ENCODE results near the gene MCM3. TPM values are rescaled to one million over a fixed set of nuclear protein-coding genes. Genes with fewer than 3 reads are reported as not detected.

MCM3 gene
- polyA plus RNA-seq, 1 of the 3 experiments (the other 2 are of a cell fraction): 62.4 TPM

DNA sequence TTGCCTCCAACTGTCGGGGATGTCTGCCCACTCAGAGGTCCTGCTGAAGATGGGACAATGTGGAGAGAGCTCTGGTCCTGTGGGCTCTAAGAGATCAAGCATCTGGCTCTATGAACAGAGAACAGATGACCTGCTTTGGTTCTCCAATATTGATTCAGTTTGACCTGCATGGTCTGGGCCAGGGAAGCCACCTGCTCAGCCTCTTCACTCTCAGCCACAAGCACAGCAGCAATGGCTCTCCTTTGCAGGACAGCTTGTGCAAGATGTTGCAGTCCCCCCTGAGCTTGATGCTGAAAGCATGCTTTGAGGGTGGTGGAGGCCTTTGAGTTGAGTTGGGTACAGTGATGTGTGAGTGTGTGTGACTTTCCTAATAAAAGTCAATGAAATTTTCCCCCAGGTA, 18.6 kb upstream of the MCM3 start:
- Histone ChIP-seq H3K9me2 (no peaks in the 10 kb centered on the region), H3K36me3 (replicated peaks in 1 of 2; ENCODE audit: control insufficient read depth in 1 of 2, insufficient read depth in 2 of 2, low read length in 1 of 2) (no peaks in the 10 kb centered on the region), H3K9me3 (no peaks in the 10 kb centered on the region), H3K4me3 (ENCODE audit: low read depth in 2 of 2, low read length in 1 of 2) (no peak overlapping the region), H3K9ac (no peak overlapping the region), H3K4me1 (ENCODE audit: control insufficient read depth in 1 of 2, insufficient read depth in 2 of 2, low read depth in 1 of 2, low read length in 1 of 2) (no peaks in the 10 kb centered on the region; a peak in 1 of 4 replicates), H3K27me3 (ENCODE audit: insufficient read depth) (no peaks in the 10 kb centered on the region), H3K79me2 (ENCODE audit: insufficient read depth) (no peaks in the 10 kb centered on the region), H3K4me2 (no peak overlapping the region), H3K27ac (ENCODE audit: low read depth in 2 of 2, low read length in 1 of 2) (no peak overlapping the region), H2AFZ (ENCODE audit: low read depth) (no peak overlapping the region), H4K20me1 (ENCODE audit: insufficient read depth) (no peaks in the 10 kb centered on the region), H3F3A (replicated peaks; ENCODE audit: insufficient read depth) (no peaks in the 10 kb centered on the region)
- TF ChIP-seq JUND (IDR thresholded peaks at IDR 0.05) (no peak), YY1 (IDR thresholded peaks at IDR 0.05; ENCODE audit: low read depth) (no peak), TAF1 (IDR thresholded peaks at IDR 0.05; ENCODE audit: borderline replicate concordance, low read depth, low read length) (no peak), EP300 (IDR thresholded peaks at IDR 0.05; ENCODE audit: borderline replicate concordance in 1 of 2, low read depth in 1 of 2, low read length in 1 of 2) (no peak), MXI1 (IDR thresholded peaks at IDR 0.05; ENCODE audit: low read depth, low read length) (no peak), TCF12 (IDR thresholded peaks at IDR 0.05) (no peak), FOXJ3 (CRISPR knock-in tag; IDR thresholded peaks at IDR 0.05) (no peak)
- TF ChIP-seq, protein P1, sequence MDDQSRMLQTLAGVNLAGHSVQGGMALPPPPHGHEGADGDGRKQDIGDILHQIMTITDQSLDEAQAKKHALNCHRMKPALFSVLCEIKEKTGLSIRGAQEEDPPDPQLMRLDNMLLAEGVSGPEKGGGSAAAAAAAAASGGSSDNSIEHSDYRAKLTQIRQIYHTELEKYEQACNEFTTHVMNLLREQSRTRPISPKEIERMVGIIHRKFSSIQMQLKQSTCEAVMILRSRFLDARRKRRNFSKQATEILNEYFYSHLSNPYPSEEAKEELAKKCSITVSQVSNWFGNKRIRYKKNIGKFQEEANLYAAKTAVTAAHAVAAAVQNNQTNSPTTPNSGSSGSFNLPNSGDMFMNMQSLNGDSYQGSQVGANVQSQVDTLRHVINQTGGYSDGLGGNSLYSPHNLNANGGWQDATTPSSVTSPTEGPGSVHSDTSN (IDR thresholded peaks at IDR 0.05): no peak
- TF ChIP-seq, protein P2, sequence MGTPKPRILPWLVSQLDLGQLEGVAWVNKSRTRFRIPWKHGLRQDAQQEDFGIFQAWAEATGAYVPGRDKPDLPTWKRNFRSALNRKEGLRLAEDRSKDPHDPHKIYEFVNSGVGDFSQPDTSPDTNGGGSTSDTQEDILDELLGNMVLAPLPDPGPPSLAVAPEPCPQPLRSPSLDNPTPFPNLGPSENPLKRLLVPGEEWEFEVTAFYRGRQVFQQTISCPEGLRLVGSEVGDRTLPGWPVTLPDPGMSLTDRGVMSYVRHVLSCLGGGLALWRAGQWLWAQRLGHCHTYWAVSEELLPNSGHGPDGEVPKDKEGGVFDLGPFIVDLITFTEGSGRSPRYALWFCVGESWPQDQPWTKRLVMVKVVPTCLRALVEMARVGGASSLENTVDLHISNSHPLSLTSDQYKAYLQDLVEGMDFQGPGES (IDR thresholded peaks at IDR 0.05; ENCODE audit: low read depth, low read length): no peak
- TF ChIP-seq, protein P3, sequence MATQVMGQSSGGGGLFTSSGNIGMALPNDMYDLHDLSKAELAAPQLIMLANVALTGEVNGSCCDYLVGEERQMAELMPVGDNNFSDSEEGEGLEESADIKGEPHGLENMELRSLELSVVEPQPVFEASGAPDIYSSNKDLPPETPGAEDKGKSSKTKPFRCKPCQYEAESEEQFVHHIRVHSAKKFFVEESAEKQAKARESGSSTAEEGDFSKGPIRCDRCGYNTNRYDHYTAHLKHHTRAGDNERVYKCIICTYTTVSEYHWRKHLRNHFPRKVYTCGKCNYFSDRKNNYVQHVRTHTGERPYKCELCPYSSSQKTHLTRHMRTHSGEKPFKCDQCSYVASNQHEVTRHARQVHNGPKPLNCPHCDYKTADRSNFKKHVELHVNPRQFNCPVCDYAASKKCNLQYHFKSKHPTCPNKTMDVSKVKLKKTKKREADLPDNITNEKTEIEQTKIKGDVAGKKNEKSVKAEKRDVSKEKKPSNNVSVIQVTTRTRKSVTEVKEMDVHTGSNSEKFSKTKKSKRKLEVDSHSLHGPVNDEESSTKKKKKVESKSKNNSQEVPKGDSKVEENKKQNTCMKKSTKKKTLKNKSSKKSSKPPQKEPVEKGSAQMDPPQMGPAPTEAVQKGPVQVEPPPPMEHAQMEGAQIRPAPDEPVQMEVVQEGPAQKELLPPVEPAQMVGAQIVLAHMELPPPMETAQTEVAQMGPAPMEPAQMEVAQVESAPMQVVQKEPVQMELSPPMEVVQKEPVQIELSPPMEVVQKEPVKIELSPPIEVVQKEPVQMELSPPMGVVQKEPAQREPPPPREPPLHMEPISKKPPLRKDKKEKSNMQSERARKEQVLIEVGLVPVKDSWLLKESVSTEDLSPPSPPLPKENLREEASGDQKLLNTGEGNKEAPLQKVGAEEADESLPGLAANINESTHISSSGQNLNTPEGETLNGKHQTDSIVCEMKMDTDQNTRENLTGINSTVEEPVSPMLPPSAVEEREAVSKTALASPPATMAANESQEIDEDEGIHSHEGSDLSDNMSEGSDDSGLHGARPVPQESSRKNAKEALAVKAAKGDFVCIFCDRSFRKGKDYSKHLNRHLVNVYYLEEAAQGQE (IDR thresholded peaks at IDR 0.05; ENCODE audit: low read depth, low read length): no peak
- TF ChIP-seq, protein P4, sequence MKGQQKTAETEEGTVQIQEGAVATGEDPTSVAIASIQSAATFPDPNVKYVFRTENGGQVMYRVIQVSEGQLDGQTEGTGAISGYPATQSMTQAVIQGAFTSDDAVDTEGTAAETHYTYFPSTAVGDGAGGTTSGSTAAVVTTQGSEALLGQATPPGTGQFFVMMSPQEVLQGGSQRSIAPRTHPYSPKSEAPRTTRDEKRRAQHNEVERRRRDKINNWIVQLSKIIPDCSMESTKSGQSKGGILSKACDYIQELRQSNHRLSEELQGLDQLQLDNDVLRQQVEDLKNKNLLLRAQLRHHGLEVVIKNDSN (IDR thresholded peaks at IDR 0.05; ENCODE audit: borderline replicate concordance, low read depth): no peak
- TF ChIP-seq, protein P5, sequence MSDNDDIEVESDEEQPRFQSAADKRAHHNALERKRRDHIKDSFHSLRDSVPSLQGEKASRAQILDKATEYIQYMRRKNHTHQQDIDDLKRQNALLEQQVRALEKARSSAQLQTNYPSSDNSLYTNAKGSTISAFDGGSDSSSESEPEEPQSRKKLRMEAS (IDR thresholded peaks at IDR 0.05; ENCODE audit: low read depth): no peak
- CTCF ChIA-PET: interaction anchor here (0.9 kb wide), 1 partner anchor 9 kb away, joined by 5 read pairs; no protein-coding TSS in a partner anchor
- DNase-seq: no peak
- WGBS (ENCODE audit: low lambda C conversion rate): 70% methylated on average over 1 of the region's 1 CpG
- POLR2A ChIA-PET: no interaction called here

Measured in SK-N-SH (cell line).